IPS-11a (cell line): ENCODE measurements around the gene NAA38.
A peak's percentile ranks its signal among the peaks of the same experiment; 100 is the strongest.

Source experiments
- H3K4me3 ChIP-seq: one replicate; pipeline ENCODE4 v1.5.1; 2013; ENCODE audit warnings: low read depth, low read length, control low read depth

NAA38 gene

GRCh38 chr17:7856811-7857712, at the start of gene NAA38:
TSS of gene NAA38 (minus strand) at chr17:7857559. CDS start at chr17:7857463, 96 bp downstream.
- peak within 1 kb of the TSS; percentile 90 for H3K4me3 ChIP-seq

- no peak overlapping the region for H3K4me3 ChIP-seq
Measured at GRCh38 chr17:7903154-7904103, 46.1 kb upstream of the NAA38 start.

GRCh38 chr17:7897773-7898172, 40.4 kb upstream of the NAA38 start:
- H3K4me3 ChIP-seq = no peak overlapping the region

GRCh38 chr17:7897090-7897489, 39.7 kb upstream of the NAA38 start:
- H3K4me3 ChIP-seq = no peak overlapping the region

GRCh38 chr17:7894866-7895265, 37.5 kb upstream of the NAA38 start:
- no peak overlapping the region for H3K4me3 ChIP-seq

GRCh38 chr17:7894226-7894625, 36.9 kb upstream of the NAA38 start:
- no peak overlapping the region for H3K4me3 ChIP-seq

- H3K4me3 ChIP-seq = no peak overlapping the region
Measured at GRCh38 chr17:7893187-7893880, 36.0 kb upstream of the NAA38 start.

GRCh38 chr17:7889166-7889955, 32.0 kb upstream of the NAA38 start:
- no peak overlapping the region for H3K4me3 ChIP-seq

- H3K4me3 ChIP-seq = peak within 1 kb of the TSS; percentile 31
Measured at GRCh38 chr17:7888184-7888920, 31.0 kb upstream of the NAA38 start, which contains the start of gene CHD3. TSS of gene CHD3 (plus strand) at chr17:7888789. CDS start at chr17:7889001, 212 bp downstream.

- H3K4me3 ChIP-seq = peak overlapping the region; percentile 31
Measured at GRCh38 chr17:7887482-7888183, 30.3 kb upstream of the NAA38 start.

GRCh38 chr17:7887038-7887481, 29.7 kb upstream of the NAA38 start:
- peak overlapping the region; percentile 8 for H3K4me3 ChIP-seq

- peak overlapping the region; percentile 14 for H3K4me3 ChIP-seq
Measured at GRCh38 chr17:7886227-7887037, 29.1 kb upstream of the NAA38 start.

GRCh38 chr17:7885367-7886226, 28.2 kb upstream of the NAA38 start:
- H3K4me3 ChIP-seq = peak overlapping the region; percentile 25

- H3K4me3 ChIP-seq = peak overlapping the region; percentile 39
Measured at GRCh38 chr17:7884581-7885366, 27.4 kb upstream of the NAA38 start.

- no peak overlapping the region for H3K4me3 ChIP-seq
Measured at GRCh38 chr17:7883781-7884386, 26.5 kb upstream of the NAA38 start.

GRCh38 chr17:7882629-7883028, 25.3 kb upstream of the NAA38 start:
- no peak overlapping the region for H3K4me3 ChIP-seq
